Activated CD4-positive, alpha-beta T cell treated with anti-CD3 and anti-CD28 coated beads, Interleukin-2, amount 10 ng/mL, durations not matched to agents 24 days and 14 days (primary cell): Measurements from ENCODE around the gene RNF144A. TPM values are rescaled to one million over a fixed set of nuclear protein-coding genes. Genes with fewer than 3 reads are reported as not detected.

ENCODE experiments used
- DNase-seq: peaks from one replicate; pipeline ENCODE4 v3.0.0; 2022
- H3K27ac Mint-ChIP-seq: one replicate; pipeline ENCODE4 v1.8.0; 2022; ENCODE audit warnings: mild to moderate bottlenecking, mixed read lengths
- H3K27me3 Mint-ChIP-seq: one replicate; pipeline ENCODE4 v1.8.0; 2022; ENCODE audit warnings: mixed read lengths
- H3K36me3 Mint-ChIP-seq: one replicate; pipeline ENCODE4 v1.8.0; 2022; ENCODE audit warnings: low read depth, mild to moderate bottlenecking, mixed read lengths
- H3K4me1 Mint-ChIP-seq: one replicate; pipeline ENCODE4 v1.8.0; 2021; ENCODE audit warnings: mixed read lengths
- H3K4me3 Mint-ChIP-seq: one replicate; pipeline ENCODE4 v1.8.0; 2022; ENCODE audit warnings: mild to moderate bottlenecking, moderate library complexity, mixed read lengths
- H3K9me3 Mint-ChIP-seq: one replicate; pipeline ENCODE4 v1.8.0; 2021; ENCODE audit warnings: mixed read lengths
- intact Hi-C: fragments of 100-400 bp; cut with micrococcal nuclease; formaldehyde crosslinking; loops from one replicate; pipeline ENCODE4 v1.15.1; 2023
- total RNA-seq: library from RNA; stranded (reverse); gene quantifications from 2 replicates; pipeline ENCODE4 v1.2.3, GENCODE V29; 2022

RNF144A gene
- total RNA-seq, 1 donor from 2014 or later = 23.0 TPM

DNA sequence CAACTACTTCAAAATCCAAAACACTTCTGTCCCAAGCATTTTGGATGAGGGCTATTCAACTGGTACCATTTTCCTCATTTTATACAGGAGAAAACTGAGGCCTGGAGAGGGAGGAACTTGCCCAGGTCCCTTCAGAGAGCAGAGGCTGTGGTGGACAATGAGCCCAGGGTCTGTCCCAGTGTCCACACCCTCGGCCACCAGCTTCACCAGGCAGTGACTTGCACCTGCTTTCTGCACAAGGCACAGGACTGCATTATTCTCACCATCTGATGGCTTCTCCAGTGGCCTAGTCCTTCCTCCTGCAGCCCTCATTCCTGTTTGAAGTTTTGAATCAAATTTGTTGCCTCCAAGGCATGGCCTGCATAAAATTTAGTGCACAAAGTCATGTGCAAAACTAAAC lies 53.3 kb downstream of the RNF144A start:
- peaks cover 24% of the 10 kb centered on the region for H3K36me3 Mint-ChIP-seq
- intact Hi-C loops = no loop called here
- peaks cover 2% of the 10 kb centered on the region for H3K4me1 Mint-ChIP-seq
- no peak overlapping the region for H3K4me3 Mint-ChIP-seq
- H3K27ac Mint-ChIP-seq = no peak overlapping the region
- DNase-seq = no peak
- H3K9me3 Mint-ChIP-seq = no peaks in the 10 kb centered on the region
- H3K27me3 Mint-ChIP-seq = no peaks in the 10 kb centered on the region

GRCh38 chr2:6970976-6971480 lies 53.8 kb downstream of the RNF144A start:
- intact Hi-C loops = no loop called here

GRCh38 chr2:6971502-6971901 lies 54.3 kb downstream of the RNF144A start:
- Mint-ChIP-seq H3K4me1 (peaks cover 3% of the 10 kb centered on the region), H3K9me3 (no peaks in the 10 kb centered on the region), H3K27me3 (no peaks in the 10 kb centered on the region), H3K36me3 (peaks cover 26% of the 10 kb centered on the region), H3K4me3 (no peak overlapping the region), H3K27ac (no peak overlapping the region)
- no peak for DNase-seq
- intact Hi-C loops = no loop called here

More at GRCh38 chr2:6970976-6971480, 53.8 kb downstream of the RNF144A start:
- Mint-ChIP-seq H3K36me3 (peaks cover 25% of the 10 kb centered on the region), H3K9me3 (no peaks in the 10 kb centered on the region), H3K4me3 (no peak overlapping the region), H3K4me1 (peaks cover 1% of the 10 kb centered on the region), H3K27ac (no peak overlapping the region), H3K27me3 (no peaks in the 10 kb centered on the region)
- DNase-seq = no peak

DNA sequence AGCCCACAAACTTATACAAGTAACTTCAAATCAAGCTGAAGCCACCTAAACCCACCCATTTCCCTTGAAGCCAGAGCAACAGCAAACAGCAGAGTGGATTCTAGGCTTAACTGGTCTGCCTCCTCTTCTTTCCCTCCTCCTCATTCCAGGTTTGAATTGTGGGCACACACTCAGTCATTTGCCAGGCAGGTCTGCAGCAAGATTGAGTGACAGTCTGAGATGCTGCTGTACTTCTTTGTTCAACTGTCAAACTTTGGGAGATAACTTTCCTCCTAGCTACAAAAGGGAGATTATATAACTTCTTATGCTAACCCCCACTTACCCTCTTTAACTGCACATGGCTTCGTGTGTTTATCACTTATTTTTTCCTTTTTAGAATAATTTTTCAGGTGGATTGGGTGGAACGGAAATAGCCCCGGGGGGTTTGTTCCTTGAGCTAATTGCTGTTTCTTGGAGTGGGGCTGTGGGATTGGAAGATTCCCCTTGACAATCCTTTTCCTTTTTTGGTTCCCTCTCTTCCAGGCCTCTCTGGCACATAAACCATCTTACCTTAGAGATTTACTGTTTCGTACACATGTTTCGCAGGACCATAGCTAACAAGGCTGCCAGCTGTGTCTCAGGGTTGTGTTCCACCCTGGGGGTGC lies 55.0 kb downstream of the RNF144A start:
- Mint-ChIP-seq H3K9me3 (no peaks in the 10 kb centered on the region), H3K27me3 (no peaks in the 10 kb centered on the region), H3K36me3 (peaks cover 28% of the 10 kb centered on the region), H3K27ac (no peak overlapping the region), H3K4me3 (no peak overlapping the region), H3K4me1 (peaks cover 3% of the 10 kb centered on the region)
- intact Hi-C loops = no loop called here
- DNase-seq = no peak

GRCh38 chr2:6973895-6974545 lies 56.8 kb downstream of the RNF144A start:
- DNase-seq = no peak
- Mint-ChIP-seq H3K4me3 (no peak overlapping the region), H3K27me3 (no peaks in the 10 kb centered on the region), H3K27ac (no peak overlapping the region), H3K9me3 (peaks cover 5% of the 10 kb centered on the region), H3K36me3 (peaks cover 38% of the 10 kb centered on the region), H3K4me1 (peaks cover 3% of the 10 kb centered on the region)
- intact Hi-C loops = no loop called here

- Mint-ChIP-seq H3K4me1 (peaks cover 3% of the 10 kb centered on the region), H3K27ac (no peak overlapping the region), H3K4me3 (no peak overlapping the region), H3K36me3 (peaks cover 45% of the 10 kb centered on the region), H3K27me3 (no peaks in the 10 kb centered on the region), H3K9me3 (peaks cover 6% of the 10 kb centered on the region)
- intact Hi-C loops = no loop called here
- no peak for DNase-seq
These were observed 58.8 kb downstream of the RNF144A start for GRCh38 chr2:6975988-6976387.

DNA sequence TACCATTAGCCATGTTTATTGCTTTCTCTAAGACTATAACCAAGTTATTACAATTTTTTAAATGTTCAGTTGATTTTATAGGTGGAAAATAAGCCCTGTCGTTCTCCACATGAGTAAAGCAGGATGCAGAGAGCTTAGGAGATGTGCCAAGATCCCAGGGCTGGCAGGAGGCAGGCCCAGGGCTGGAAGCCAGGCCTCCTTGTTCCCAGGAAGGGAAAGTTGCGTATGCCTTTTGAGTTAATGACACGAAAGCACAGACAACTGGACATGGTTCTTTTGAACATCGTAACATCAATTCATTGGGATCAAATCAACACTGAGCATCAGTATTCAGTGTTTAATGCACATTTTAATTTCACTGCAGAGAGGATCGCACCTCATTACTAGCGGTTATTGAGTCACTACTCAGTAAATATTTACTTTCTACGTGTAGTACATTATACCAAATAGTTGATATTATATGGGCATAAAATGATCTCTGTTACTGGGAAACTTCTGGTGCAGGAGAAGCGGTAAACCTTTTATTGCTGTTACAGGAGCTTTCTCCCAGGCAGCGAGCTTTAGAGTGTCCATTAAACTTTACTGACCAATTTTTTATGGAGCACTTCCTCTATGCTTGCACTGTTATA lies 60.0 kb downstream of the RNF144A start:
- intact Hi-C loops = no loop called here
- no peak for DNase-seq
- Mint-ChIP-seq H3K27ac (no peak overlapping the region), H3K36me3 (peaks cover 49% of the 10 kb centered on the region), H3K27me3 (no peaks in the 10 kb centered on the region), H3K9me3 (peaks cover 6% of the 10 kb centered on the region), H3K4me1 (peaks cover 3% of the 10 kb centered on the region), H3K4me3 (no peak overlapping the region)

DNA sequence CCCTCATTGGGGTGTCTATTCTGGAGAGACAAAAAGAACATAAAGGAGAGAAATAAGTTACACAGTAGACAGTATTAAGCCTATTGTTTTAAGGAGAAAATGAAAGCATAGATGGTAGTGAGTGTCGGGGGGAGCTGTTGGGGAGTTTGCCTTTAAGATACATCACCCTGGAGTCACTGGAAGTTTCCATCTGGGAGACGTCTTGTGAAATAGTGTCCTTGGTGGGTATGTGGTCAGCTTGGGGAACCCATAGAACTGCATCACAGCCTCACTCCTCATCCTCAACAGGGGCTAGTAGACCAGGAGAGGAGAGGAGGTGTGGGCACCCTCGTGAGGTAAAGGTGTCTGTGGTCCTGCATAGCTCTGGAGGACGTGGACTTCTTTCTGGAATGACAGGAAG lies 60.6 kb downstream of the RNF144A start:
- intact Hi-C loops = no loop called here
- Mint-ChIP-seq H3K27me3 (no peaks in the 10 kb centered on the region), H3K4me1 (peaks cover 3% of the 10 kb centered on the region), H3K4me3 (no peak overlapping the region), H3K27ac (no peak overlapping the region), H3K36me3 (peaks cover 52% of the 10 kb centered on the region), H3K9me3 (peaks cover 6% of the 10 kb centered on the region)
- no peak for DNase-seq

DNA sequence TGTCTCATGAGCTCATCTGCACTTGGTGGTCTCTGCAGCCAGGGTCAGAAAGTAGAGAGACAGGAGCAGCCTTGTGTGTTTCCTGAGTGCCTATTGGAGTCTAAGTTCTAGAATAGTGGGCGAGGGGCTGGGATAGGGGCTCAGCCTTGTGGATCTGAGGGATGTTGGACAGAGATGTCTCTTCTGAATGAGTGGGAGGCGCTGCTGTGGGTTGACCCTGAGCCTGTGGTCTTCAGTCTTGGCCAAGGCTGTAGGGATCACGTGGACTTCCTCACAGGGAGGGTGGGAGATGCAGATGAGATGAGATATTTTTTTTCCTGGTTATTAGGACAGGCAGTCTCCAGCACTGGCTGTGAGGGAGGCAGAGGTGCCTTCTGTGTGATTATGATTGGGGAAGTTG lies 61.8 kb downstream of the RNF144A start:
- no peak overlapping the region for H3K27ac Mint-ChIP-seq
- peaks cover 6% of the 10 kb centered on the region for H3K4me1 Mint-ChIP-seq
- peaks cover 6% of the 10 kb centered on the region for H3K9me3 Mint-ChIP-seq
- no peak for DNase-seq
- H3K36me3 Mint-ChIP-seq = peaks cover 47% of the 10 kb centered on the region
- no peak overlapping the region for H3K4me3 Mint-ChIP-seq
- H3K27me3 Mint-ChIP-seq = no peaks in the 10 kb centered on the region
- intact Hi-C loops = no loop called here

DNA sequence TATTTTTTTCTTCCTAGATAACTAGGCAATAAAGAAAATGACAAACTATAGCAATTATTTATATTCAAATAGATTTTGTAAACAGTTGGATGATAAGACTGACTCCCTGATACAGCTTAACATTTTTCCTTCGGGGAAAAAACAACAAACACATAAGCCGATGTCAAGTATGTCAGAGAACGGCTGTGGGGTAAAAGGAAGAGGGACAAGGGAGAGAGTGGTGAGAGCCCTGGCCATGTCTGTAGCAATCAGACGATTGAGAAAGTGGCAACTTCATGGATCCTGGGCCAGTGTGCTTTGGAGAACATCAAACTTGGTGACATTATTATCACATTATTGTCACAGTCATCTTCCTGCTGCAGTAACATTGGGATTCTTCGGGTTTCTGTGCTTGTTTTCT lies 65.2 kb downstream of the RNF144A start:
- Mint-ChIP-seq H3K27me3 (no peaks in the 10 kb centered on the region), H3K4me3 (no peak overlapping the region), H3K27ac (no peak overlapping the region), H3K36me3 (peaks cover 49% of the 10 kb centered on the region), H3K9me3 (peaks cover 6% of the 10 kb centered on the region), H3K4me1 (peaks cover 7% of the 10 kb centered on the region)
- no peak for DNase-seq
- intact Hi-C loops = no loop called here

- intact Hi-C loops = no loop called here
- Mint-ChIP-seq H3K9me3 (peaks cover 6% of the 10 kb centered on the region), H3K4me3 (no peak overlapping the region), H3K4me1 (peaks cover 8% of the 10 kb centered on the region), H3K36me3 (peaks cover 45% of the 10 kb centered on the region), H3K27me3 (no peaks in the 10 kb centered on the region), H3K27ac (no peak overlapping the region)
- DNase-seq = no peak
These were observed 65.8 kb downstream of the RNF144A start for GRCh38 chr2:6982934-6983589.

DNA sequence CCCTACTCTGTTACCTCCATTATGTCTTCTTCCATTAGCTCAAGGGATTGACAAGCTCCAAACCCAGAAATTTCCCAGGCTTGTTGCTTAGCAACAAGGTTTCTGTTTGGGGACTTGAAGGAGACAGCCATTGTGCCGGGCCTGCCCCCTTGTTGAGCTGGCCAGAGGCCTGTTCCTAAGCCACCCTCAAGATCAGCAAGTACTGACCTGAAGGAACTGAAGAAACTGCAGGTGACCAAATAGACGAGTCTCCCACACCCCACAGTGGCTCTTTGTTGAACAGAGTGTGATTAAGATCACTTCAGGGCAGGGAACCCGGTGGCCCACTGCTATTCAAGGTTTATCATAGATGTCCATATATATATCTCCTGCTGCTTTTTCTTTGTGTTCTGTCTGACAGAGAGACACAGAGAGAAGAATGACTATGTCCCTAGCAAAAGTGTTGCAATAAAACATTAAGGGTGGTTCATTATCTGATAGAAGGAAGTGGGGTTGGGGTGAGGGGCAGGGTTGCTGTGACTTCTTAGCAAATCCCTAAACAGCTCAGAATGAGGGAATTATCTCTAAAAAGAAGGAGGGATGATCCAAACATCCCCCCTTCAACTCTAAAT lies 69.2 kb downstream of the RNF144A start:
- no peak overlapping the region for H3K4me3 Mint-ChIP-seq
- intact Hi-C loops = no loop called here
- H3K9me3 Mint-ChIP-seq = no peaks in the 10 kb centered on the region
- peaks cover 39% of the 10 kb centered on the region for H3K36me3 Mint-ChIP-seq
- DNase-seq = no peak
- H3K27me3 Mint-ChIP-seq = no peaks in the 10 kb centered on the region
- peaks cover 8% of the 10 kb centered on the region for H3K4me1 Mint-ChIP-seq
- no peak overlapping the region for H3K27ac Mint-ChIP-seq

GRCh38 chr2:6986912-6987361 lies 69.7 kb downstream of the RNF144A start:
- Mint-ChIP-seq H3K27me3 (no peaks in the 10 kb centered on the region), H3K36me3 (peaks cover 35% of the 10 kb centered on the region), H3K27ac (no peak overlapping the region), H3K9me3 (no peaks in the 10 kb centered on the region), H3K4me3 (no peak overlapping the region), H3K4me1 (peaks cover 8% of the 10 kb centered on the region)
- intact Hi-C loops = no loop called here
- no peak for DNase-seq
